ENCODE data around the gene TENT4A.

Gene TENT4A

GRCh38 chr5:6775571-6775970, 62.3 kb downstream of the TENT4A start:
- no peak for DNase-seq

DNA sequence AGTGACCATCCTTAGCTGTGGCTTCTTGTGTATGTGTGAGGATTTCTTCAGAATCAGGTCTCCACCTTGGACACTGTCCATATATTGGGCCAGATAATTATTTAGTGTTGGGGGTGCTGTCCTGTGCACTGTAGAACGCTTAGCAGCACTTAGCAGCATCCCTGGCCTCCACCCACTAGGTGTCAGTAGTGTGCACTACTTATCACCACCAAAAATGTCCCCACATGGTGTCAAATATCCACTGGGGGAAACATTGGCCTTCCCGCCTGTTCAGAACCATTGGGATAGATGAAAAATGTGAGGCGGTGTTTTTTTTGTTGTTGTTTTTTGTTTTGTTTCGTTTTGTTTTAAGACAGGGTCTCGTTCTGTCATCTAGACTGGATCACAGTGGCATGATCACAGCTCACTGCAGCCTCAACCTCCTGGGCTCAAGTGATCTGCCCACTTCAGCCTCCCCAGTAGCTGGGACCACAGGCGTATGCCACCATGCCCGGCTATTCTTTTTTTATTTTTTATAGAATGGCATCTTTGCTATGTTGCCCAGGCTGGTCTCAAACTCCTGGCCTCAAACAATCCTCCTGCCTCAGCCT, 67.7 kb downstream of the TENT4A start:
- peak; percentile 17 for DNase-seq

DNA sequence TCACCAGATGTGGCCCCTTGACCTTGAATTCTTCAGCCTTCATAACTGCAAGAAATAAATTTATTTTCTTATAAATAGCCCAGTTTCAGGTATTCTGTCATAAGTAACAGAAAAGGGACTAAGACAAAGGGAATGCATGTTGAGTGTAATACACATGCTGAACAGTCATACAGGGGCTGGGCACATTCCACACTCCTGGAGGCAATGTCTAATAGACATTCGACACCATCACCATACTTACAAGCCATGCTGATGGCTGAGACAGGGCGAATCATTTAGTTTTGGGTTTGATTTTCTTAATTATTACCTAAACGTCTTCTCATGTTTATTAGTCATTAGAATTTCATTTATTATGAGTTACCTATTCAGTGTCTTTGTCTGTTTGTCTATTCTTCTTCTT, 68.5 kb downstream of the TENT4A start:
- DNase-seq = no peak

DNA sequence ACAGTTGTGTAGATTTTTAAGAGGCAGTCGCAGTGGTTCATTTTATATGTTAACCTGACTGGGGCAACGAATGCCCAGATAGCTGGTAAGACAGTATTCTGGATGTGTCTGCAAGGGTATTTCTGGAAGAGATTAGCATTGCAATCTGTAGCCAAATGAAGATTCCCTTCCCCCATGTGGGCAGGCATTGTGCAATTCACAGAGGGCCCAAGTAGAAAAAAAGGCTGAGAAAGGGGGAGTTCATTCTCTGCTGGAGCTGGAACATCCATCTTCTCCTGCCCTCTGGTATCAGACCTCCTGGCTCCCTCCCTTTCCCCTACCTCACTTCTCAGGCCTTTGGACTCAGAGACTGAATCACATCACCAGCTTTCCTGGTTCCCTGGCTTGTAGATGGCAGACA, 70.6 kb downstream of the TENT4A start:
- DNase-seq = no peak

DNA sequence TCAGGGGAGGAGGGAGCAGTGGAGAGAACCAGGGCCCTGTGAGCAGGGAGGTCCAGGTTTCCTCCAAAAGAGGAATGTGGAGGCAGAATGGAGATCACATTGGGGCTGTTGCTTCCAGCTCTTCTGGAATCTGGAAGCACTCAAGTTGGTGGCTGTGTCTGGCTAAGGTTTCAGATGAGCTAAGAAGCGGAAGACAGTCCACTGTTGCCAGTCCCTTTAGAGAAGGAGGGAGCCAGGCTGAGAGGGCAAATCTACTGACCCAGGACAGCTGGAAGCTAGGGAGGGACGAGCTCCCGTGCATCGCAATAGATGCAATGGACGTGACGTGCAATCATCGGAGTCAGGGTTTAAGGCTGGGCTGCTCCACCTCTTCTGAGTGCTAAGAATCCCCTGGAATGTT, 71.2 kb downstream of the TENT4A start:
- DNase-seq = no peak

DNA sequence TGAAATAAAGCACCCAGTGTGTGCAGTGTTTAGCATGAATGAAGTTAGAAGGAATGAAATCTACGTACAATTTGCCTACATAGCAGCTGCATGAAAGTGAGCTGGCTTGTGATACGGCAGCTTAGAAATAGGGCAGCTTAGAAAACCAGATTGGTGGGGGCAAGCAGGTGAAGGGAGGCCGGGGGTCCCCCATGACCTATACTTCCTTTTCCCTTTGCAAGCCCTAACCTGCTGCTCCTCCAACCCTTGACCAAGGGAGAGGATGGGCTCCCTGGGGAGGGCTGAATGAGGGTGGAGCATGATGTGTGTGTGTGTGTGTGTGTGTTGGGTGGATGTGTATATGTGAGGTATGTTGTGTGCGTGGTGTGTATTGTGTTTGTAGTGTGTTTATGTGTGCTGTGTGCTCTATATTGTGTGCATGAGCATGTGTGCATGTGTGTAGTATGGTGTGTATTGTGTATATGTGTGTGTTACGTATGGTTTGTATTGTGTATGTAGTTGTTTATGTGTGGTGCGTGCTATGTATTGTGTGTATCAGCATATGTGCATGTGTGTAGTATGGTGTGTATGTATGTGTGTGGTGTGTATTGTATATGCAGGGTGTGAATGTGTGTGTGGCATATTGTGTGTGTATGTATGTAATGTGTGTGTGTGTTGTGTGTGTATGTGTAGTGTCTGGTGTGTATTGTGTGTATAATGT, 72.1 kb downstream of the TENT4A start:
- no peak for DNase-seq

- no peak for DNase-seq
Measured at GRCh38 chr5:6785861-6786180, 72.6 kb downstream of the TENT4A start.

GRCh38 chr5:6786786-6787495, 73.7 kb downstream of the TENT4A start:
- DNase-seq = no peak

DNA sequence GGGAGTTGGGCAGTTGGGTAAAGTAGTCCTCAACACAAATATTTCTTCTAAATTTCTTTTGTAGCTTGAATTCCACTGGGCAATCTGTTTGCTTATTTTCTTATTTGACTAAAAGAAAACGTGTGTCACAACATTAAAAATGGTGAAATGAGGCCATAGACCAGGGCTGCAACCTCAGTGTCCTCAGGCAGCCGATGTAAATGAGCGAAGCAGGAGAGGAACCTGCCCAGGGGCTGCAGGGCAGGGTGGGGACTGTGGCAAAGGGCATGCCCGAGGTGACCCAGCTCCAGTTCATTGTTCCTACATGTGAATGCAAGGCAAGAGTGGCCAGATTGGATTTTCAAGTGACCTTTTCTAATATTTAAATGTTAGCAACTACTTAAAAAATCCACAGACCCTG, 74.7 kb downstream of the TENT4A start:
- DNase-seq = no peak

DNA sequence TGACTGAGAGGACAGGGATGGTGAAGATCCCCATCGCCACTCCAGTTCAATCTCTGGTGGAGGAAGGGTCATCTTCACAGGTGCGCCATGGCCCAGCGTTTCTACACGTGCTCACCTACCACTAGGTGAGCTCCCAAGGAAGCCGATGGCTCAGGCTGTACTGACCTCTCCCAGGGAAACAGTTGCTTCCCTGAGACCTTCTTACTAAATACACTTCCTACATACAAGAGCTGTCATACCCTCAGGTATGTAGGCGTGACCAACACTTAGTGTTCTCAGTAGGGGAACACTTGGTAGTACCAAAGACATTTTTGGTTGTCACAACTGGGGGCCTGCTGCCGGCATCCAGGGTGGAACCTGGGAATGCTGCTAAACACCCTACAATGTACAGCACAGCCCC, 75.2 kb downstream of the TENT4A start:
- no peak for DNase-seq

DNA sequence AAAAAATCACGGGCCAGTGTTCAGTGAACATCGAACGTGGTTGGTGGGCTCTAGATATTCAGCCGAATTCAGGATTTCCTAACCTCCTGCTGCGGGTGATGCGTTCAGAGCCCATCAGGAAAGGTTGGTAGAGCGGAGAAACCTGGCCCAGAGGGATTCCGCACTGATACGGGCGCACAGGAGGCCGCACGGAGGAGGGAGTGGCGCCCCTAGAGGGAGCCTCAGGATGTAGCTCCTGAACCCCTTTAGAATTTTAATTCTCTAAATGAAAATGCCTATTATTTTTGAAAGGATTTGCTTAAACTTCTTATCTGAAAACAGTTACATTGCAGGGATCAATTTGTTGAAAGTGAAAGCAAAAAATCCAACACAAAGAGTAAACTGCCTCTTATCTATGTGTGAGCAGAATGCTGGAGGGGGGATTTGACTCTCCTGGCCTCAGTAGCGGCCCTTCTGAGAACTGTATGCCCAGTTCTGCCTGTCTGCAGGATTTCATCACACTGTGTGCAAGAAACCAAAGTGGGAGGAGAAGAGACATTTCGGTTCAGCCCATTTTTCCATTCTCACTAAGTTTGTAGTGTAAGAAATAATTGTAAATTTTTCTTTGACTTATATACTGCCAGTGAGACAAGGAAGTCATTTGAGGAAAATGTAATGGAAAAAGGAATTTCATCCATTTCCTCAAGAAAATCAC, 75.9 kb downstream of the TENT4A start:
- DNase-seq = no peak

GRCh38 chr5:6790346-6790865, 77.2 kb downstream of the TENT4A start:
- no peak for DNase-seq

- DNase-seq = no peak
Measured at GRCh38 chr5:6791031-6791430, 77.8 kb downstream of the TENT4A start.

DNA sequence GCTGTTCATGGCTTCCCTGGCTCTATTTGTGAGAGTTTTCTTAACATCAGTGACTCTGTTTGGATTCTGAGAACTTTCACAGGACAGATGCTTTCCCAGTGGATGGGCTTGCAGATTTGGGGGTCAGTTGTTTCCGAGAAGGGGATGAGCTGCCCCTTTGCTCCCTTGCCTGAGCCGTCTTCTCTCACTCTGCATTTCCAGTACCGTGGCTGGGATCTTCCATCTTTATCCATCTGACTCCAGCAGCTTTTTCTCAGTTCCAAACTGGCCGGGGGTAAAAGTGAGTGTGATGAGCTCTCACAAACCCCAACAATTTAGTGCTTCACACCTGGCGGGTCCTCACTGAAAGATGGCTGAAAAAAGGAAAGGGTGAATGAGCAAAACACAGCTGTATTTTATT, 79.1 kb downstream of the TENT4A start:
- DNase-seq = no peak

DNA sequence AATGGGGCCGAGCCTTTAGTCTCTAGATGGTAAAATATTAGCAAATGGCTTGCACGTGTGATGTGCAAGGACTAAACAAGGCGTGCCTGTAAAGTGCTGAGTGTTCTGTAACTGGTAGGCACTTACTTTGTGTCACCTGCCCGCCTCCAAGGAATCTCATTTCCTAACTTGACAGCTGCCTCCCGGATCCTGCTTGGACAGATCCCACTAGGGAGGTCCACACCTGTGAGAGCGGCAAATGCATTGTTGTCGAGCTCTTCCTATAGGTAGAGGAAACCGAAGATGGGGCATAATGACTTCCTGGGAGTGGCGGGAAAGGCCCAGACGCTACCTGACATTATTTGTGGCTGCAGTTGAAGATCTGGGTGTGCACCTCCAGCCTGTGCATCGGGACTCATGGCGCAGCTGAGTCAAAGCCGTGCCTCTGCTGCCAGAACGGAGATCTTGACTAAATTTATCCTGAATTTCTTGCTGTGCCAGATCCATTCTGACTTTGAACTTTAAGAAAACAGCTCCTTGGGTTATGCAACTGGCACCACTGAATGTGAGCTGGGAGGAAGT, 79.8 kb downstream of the TENT4A start:
- DNase-seq = no peak

DNA sequence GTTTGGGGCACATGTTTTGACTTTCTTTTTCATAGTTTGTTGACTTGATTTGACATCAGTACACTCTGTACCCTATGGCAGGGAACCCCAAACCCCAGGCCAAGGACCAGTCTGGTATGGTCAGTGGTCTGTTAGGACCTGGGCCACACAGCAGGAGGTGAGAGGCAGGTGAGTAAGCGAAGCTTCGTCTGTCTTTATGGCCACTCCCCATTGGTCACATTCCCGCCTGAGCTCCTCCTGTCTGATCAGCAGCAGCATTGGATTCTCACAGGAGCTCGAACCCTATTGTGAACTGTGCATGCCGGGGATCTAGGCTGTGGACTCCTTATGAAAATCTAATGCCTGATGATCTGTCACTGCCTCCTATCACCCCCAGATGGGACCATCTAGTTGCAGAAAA, 88.0 kb downstream of the TENT4A start:
- DNase-seq = no peak

DNA sequence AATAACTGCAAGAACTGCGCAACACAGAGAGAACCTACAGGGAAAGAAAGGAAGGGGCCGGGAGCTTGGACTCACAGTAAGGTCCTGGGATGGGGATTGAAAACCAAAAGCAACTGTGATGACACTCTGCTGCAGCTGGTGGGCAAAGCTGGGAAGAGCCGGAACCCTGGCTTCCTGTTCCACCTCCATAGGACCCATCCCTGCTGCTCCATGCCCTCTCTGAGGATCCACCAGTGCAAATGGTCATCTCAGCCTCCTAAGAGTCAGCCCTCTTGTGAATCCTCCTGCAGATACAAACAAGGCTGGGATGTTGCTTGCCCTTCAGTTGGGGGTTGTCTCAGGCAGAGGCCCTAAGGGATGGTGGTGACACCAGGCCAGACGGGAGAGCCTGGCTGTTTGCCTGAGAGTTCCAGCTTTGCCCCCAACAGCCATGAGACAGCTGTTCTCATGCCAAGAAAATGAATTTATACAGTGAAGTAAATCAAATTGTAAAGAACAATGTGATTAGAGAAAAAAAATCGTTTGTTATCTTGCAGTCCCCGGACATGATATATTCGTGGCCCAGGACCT, 90.8 kb downstream of the TENT4A start:
- DNase-seq = no peak

DNA sequence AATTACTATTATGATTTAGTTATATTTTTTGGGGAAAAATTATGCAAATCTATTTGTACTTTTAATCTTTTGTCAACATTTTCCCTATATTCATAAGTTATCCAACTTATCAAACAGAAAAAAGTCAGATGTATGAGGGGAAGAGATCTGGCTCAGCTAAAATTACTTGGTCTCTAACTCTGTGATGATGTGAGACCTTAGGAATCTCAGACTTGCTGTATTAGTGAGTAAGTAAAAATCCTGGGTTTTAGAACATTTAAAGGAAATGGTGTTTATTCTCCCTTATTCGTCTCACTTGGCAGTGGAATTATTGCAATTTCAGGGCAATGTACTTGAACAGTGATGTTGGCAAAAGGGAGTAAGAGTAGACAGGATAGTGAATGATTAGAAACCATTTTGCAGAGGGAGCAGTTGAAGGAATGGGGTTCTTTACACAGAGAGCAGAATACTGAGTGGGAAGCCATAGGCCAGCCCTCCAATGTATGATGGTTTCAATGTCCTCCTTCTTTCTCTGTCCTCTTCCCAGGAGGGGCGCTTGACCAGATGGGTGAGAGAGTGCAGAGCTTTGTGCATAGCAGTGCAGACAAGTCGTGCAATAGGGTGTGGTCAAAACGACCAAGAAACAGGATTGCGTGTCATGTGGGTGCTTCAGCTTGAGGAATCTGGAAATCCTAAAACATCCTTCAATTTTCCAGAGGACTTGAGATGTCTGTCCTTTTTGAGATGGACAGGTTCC, 91.7 kb downstream of the TENT4A start:
- no peak for DNase-seq

DNA sequence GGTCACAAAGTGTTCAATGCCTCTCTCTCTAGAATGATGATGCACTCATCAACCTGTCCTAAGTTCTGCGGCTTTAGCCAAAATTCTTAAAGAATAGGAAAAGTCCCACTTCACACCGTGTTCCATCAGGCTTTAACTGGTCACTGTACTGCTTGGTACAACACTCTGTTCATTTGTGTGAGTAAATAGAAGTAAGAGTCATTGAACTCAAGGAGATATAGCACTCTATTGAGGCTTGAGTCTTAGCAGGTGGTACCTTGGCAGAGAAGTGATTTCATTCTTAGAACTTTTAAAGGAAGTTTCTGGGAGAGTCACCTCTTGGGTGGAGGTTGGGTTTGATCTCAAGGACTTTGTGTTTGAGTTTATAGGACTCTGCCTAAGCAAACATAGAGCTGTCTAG, 92.6 kb downstream of the TENT4A start:
- DNase-seq = no peak

Data from stimulated activated naive CD4-positive, alpha-beta T cell treated with Interleukin-2 at 50 U/mL for 16 hours (primary cell).